Brain microvascular endothelial cell (primary cell): ENCODE results near the gene CNTNAP2.

Experiments used
- DNase-seq: peaks from one replicate; pipeline ENCODE4 v3.0.0-alpha.2; 2020
- H3K27ac ChIP-seq: fragments of 250-450 bp; sonication (Bioruptor Pico); 2 replicates; pipeline ENCODE4 v1.5.1; 2020; ENCODE audit warnings: mild to moderate bottlenecking, moderate library complexity
- H3K27me3 ChIP-seq: fragments of 250-450 bp; sonication (Bioruptor Pico); replicated peaks from 2 replicates; pipeline ENCODE4 v1.5.1; 2020; ENCODE audit warnings: mild to moderate bottlenecking
- H3K36me3 ChIP-seq: fragments of 250-450 bp; sonication (Bioruptor Pico); replicated peaks from 2 replicates; pipeline ENCODE4 v1.5.1; 2020; ENCODE audit warnings: mild to moderate bottlenecking
- H3K4me3 ChIP-seq: 2 replicates; pipeline ENCODE4 v1.5.1; 2011; ENCODE audit warnings: low read depth, mild to moderate bottlenecking, control low read depth, low read length, moderate library complexity
- in situ Hi-C: cut with HindIII; loops from 2 replicates; pipeline ENCODE4 v1.10.0; 2017; ENCODE audit warnings: low sequenced_read_pairs, low pct_ligation_motif_present
- TF ChIP-seq, protein P1 (sequence below): IDR thresholded peaks from 2 replicates; pipeline ENCODE4 v1.5.1; 2011; ENCODE audit warnings: low read depth, mild to moderate bottlenecking, moderate library complexity, low read length, control low read depth, inconsistent platforms; ENCODE audit errors: missing control alignments

Gene CNTNAP2

GRCh38 chr7:148402159-148402558, 2285.6 kb downstream of the CNTNAP2 start:
- H3K27ac ChIP-seq = no peak overlapping the region
- TF ChIP-seq, protein P1, sequence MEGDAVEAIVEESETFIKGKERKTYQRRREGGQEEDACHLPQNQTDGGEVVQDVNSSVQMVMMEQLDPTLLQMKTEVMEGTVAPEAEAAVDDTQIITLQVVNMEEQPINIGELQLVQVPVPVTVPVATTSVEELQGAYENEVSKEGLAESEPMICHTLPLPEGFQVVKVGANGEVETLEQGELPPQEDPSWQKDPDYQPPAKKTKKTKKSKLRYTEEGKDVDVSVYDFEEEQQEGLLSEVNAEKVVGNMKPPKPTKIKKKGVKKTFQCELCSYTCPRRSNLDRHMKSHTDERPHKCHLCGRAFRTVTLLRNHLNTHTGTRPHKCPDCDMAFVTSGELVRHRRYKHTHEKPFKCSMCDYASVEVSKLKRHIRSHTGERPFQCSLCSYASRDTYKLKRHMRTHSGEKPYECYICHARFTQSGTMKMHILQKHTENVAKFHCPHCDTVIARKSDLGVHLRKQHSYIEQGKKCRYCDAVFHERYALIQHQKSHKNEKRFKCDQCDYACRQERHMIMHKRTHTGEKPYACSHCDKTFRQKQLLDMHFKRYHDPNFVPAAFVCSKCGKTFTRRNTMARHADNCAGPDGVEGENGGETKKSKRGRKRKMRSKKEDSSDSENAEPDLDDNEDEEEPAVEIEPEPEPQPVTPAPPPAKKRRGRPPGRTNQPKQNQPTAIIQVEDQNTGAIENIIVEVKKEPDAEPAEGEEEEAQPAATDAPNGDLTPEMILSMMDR = no peak
- no peak overlapping the region for H3K4me3 ChIP-seq
- in situ Hi-C loops = no loop called here
- H3K27me3 ChIP-seq = no peaks in the 10 kb centered on the region
- DNase-seq = no peak
- H3K36me3 ChIP-seq = no peaks in the 10 kb centered on the region

DNA sequence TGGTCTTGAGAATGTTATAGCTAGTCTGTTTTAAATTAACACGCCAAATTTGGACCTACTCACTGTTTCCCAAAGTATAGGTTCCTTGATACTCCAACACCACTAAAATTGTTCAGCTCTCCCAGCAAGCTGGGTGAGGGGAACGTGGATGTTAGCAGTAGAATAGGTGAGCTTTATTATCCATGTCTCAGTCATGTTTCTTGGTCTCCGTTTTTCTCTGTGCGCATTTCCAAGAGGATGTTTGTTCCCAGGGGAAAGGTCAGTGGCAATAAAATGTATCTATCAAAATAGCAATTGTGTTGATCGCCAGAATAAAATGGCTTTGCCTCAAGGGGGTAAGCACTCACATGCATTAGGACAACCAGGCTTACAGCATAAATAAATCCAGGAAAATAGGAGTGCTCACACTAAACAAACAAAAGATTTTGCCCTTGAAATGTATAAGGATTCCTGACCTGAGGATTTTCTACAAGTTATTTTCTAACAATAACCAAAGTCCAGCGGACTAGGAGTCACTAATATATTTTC, 2286.9 kb downstream of the CNTNAP2 start:
- in situ Hi-C loops = no loop called here
- Histone ChIP-seq H3K27me3 (no peaks in the 10 kb centered on the region), H3K27ac (no peak overlapping the region), H3K36me3 (no peaks in the 10 kb centered on the region), H3K4me3 (no peak overlapping the region)
- TF ChIP-seq, protein P1 = no peak
- DNase-seq = no peak

DNA sequence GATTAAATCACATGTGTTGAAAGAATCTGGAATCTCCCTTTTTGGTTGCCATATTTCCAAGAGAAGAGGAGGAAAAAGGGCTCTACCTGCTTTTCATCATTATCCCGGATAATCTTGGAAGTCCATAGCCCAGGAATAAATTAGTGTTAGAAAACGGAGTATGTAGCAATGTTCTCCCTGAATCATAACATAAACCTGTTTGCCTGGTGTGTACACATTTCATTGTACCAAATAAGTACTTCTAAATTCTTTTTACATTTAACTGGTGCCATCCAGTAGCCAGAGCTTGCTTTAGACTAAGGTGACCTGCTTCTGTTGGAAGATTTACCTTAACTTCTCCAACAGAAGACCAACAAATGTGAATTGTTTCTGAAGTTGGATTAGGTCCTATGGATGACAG, 2291.7 kb downstream of the CNTNAP2 start:
- Histone ChIP-seq H3K27me3 (no peaks in the 10 kb centered on the region), H3K36me3 (no peaks in the 10 kb centered on the region), H3K4me3 (no peak overlapping the region), H3K27ac (no peak overlapping the region)
- TF ChIP-seq, protein P1 = no peak
- DNase-seq = no peak
- in situ Hi-C loops = no loop called here

DNA sequence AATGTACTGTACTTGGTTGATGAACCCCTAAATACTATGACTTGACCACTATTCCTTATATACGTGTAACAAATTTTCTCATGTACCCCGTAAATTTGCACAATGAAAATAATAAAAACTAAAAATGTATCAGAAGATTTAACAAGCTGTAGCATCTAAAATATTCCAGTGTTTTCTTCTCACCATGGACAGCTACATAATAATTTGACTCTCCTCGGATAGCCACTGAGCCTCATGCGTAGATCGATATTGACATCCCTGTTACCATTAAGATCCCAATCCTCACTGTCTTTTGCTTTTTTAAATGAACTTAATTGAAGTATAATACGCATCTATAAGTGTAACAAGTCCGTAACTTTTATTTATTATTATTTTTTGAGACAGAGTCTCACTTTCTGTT, 2294.3 kb downstream of the CNTNAP2 start:
- TF ChIP-seq, protein P1 = no peak
- in situ Hi-C loops = no loop called here
- no peaks in the 10 kb centered on the region for H3K27me3 ChIP-seq
- H3K27ac ChIP-seq = no peak overlapping the region
- H3K36me3 ChIP-seq = no peaks in the 10 kb centered on the region
- no peak for DNase-seq
- H3K4me3 ChIP-seq = no peak overlapping the region

DNA sequence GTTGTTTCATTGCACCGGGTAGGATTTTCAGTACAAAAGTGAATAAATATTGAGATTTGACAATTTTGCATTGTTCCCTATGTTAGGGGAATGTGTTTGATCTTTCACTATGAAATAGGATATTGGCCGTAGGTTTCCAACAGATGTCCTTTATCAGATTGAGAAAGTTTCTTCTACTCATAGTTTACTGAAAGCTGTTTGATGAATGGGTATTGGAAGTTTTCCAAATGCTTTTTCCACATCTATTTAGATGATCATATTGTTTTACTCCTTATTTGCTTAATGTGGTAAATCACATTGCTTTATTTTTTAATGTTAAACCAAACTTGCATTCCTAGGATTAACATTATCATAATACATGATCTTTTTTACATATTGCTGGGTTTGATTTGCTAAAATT, 2296.1 kb downstream of the CNTNAP2 start:
- in situ Hi-C loops = no loop called here
- no peak overlapping the region for H3K27ac ChIP-seq
- TF ChIP-seq, protein P1 = no peak
- no peak for DNase-seq
- H3K4me3 ChIP-seq = no peak overlapping the region
- no peaks in the 10 kb centered on the region for H3K27me3 ChIP-seq
- H3K36me3 ChIP-seq = no peaks in the 10 kb centered on the region
